ENCODE data around the gene PTPMT1.
"Not testable (repeated sequence)": the region's sequence is repeated elsewhere in the genome, so short reads cannot be mapped to it uniquely, and the experiment has no call there.

Gene PTPMT1

DNA sequence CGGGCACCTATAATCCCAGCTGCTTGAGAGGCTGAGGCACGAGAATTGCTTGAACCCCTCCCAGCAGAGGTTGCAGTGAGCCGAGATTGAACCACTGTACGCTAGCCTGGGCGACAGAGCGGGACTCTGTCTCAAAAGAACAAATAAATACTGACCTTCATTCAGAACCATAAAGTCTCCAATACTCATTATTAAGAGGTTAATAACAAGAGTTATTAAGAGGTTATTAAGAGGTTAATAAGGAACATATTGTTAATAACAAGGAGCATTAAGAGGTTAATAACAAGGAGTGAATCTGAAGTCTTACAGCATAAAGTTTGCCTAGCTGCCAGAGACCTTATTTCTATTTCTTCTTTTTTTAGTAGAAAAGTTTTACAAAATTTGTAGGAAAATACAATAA lies 20.1 kb upstream of the PTPMT1 start:
- no peak overlapping the region for H3K4me3 ChIP-seq (ENCODE audit: low read depth, low read length)
- DNase-seq, result no peak
- H3K4me1 ChIP-seq, result no peaks in the 10 kb centered on the region
- TF ChIP-seq, protein P1, sequence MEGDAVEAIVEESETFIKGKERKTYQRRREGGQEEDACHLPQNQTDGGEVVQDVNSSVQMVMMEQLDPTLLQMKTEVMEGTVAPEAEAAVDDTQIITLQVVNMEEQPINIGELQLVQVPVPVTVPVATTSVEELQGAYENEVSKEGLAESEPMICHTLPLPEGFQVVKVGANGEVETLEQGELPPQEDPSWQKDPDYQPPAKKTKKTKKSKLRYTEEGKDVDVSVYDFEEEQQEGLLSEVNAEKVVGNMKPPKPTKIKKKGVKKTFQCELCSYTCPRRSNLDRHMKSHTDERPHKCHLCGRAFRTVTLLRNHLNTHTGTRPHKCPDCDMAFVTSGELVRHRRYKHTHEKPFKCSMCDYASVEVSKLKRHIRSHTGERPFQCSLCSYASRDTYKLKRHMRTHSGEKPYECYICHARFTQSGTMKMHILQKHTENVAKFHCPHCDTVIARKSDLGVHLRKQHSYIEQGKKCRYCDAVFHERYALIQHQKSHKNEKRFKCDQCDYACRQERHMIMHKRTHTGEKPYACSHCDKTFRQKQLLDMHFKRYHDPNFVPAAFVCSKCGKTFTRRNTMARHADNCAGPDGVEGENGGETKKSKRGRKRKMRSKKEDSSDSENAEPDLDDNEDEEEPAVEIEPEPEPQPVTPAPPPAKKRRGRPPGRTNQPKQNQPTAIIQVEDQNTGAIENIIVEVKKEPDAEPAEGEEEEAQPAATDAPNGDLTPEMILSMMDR (IDR thresholded peaks at IDR 0.05; ENCODE audit: low read depth, low read length), result no peak
- no peaks in the 10 kb centered on the region for H3K27me3 ChIP-seq
- H3K9me3 ChIP-seq, result no peaks in the 10 kb centered on the region
- no peaks in the 10 kb centered on the region for H3K36me3 ChIP-seq

DNA sequence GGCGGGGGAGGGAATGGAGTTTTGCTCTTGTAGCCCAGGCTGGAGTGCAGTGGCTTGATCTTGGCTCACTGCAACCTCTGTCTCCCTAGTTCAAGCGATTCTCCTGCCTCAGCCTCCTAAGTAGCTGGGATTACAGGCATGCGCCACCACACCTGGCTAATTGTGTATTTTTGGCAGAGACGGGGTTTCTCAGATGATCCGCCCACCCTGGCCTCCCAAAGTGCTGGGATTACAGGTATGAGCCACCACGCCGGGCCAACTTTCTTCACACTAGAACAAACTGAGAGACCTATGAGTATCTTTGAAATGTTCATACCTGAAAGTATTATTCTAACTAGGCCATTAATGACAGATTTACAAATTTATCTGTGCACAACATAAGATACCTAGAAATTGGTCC lies 19.1 kb upstream of the PTPMT1 start:
- DNase-seq; H3K36me3 ChIP-seq; H3K4me3 ChIP-seq (ENCODE audit: low read depth, low read length); H3K9me3 ChIP-seq; H3K4me1 ChIP-seq; H3K27me3 ChIP-seq: not testable (repeated sequence)

DNA sequence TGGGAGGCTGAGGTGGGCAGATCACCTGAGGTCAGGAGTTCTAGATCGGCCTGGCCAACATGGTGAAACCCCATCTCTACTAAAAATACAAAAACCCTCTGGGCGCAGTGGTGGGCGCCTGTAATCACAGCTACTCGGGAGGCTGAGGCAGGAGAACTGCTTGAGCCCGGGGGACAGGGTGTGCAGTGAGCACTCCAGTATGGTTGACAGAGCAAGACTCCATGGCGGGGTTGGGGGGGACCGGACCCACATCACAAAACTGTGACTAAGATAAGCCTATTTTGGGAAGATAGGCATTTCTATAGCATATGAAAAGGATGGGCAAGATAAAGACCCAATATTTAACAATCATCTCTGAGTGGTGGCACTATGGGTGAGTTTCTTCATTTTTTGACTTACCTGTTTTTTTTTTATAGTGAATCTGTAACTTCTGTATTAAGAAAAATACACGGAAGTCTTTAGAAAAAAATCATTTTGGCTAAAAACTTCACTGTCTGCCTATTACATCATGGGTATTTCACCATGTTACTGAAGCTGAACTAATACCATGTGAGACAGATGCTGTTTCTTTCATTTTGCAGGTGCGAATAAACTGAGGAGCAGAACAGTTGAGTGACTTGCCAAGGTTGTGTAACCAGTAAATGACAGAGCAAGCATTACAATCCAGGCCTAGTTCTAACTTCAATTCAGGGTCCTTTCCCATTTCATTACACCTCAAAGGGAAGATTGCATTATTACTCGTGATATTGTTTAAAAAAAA lies 14.9 kb upstream of the PTPMT1 start:
- H3K4me1 ChIP-seq, result no peaks in the 10 kb centered on the region; the same call in 1 of the 2 replicates
- no peaks in the 10 kb centered on the region for H3K9me3 ChIP-seq
- no peaks in the 10 kb centered on the region for H3K36me3 ChIP-seq
- no peaks in the 10 kb centered on the region for H3K27me3 ChIP-seq
- TF ChIP-seq, protein P1 (IDR thresholded peaks at IDR 0.05; ENCODE audit: low read depth, low read length), result no peak
- DNase-seq, result no peak
- H3K4me3 ChIP-seq (ENCODE audit: low read depth, low read length), result no peak overlapping the region

DNA sequence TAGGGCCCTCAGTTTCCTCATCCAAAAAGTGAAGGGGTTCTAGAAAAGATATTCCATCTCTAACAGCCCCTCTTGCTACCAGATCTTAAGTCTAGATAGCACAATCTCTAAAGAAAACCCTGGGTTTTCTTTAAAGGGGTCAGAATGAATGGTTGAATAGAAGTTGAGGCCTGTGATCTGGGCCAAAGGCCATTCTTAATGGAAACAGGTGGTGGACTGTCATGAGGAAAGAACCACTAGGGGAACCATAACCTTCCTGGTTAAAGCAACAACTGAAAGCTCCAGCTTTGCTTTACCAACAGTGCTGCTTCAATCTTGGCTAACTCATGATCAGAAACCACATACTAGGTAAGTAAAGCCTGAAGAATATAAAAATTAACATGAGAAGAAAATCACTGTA lies 14.3 kb upstream of the PTPMT1 start:
- Histone ChIP-seq H3K4me3 (ENCODE audit: low read depth, low read length) (peak overlapping the region; percentile 84), H3K27me3 (no peaks in the 10 kb centered on the region), H3K4me1 (no peaks in the 10 kb centered on the region; the same call in 1 of the 2 replicates), H3K9me3 (no peaks in the 10 kb centered on the region), H3K36me3 (no peaks in the 10 kb centered on the region)
- TF ChIP-seq, protein P1 (IDR thresholded peaks at IDR 0.05; ENCODE audit: low read depth, low read length), result peak; percentile 56
- DNase-seq, result no peak

DNA sequence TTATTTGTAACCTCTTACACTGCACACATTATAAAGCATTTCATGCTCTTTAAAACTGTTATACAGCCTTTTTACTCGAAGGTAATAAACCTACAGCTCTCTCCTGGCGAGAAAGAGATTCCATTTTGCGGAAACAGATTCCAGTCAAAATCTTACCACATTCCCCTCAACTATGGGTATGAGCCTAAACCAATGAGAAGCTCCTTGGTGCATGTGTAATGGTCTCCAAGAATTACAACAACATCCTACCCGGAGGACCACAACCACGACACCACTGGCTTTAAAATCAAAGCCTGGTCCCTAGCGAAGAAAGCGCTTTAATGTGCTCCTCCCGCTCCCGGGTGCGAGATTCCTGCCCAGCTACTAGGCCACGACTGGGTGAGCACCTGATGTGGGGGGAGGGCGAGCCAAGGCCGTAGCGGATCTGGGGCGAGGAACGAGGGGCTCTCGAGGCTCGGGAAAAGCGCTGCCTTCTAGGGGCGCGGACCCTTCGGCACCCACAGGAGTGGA lies 13.3 kb upstream of the PTPMT1 start:
- H3K4me1 ChIP-seq, result no peaks in the 10 kb centered on the region; the same call in 1 of the 2 replicates

DNA sequence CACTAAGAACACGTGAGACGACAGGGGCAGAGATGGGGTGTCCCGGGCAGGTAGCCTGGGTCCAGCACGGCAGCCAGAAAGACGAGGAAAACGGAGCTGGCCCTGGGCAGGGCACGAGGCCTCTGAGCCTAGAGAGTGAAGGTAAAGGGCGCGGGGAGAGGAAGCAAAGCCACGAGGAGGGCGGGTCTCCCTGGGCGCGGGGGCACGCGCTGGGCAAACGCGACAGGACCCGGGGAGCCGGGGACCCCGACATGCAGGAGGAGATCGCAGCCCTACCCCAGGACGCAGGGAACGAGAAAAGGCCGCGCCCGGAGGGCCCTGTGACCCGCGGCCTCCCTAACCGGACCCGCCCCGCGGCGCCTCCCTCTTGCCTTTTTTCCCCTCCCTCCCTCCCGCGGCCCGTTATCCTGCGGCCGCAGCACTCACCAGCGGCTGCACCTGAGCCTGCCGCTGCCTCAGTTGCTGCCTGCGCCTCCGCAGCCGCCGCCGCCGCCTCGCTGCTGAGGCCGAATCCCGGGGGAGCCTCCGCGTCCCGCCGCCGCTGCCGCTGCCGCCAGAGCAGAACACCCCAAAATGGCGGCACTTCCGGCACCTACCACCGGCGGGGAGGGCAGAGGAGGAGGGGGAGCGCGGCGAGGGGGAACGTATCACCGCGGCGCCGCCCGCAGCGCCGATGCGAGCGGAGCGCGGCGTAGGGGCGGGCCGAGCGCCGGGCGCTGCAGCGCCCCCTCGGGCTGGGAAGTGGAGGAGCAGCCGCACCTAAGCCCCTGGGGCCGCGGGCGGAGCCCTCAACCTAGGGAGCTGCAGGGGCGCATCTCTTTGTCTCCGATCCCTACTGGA lies 12.6 kb upstream of the PTPMT1 start, which contains the start of gene CELF1:
TSS of gene CELF1 (minus strand) at position 567 of the 840 bp plus-strand sequence. CDS start 53,609 bp downstream, outside the sequence.
- TF ChIP-seq, protein P1 (IDR thresholded peaks at IDR 0.05; ENCODE audit: low read depth, low read length), result peak; percentile 45
- Histone ChIP-seq H3K4me1 (no peaks in the 10 kb centered on the region; the same call in 1 of the 2 replicates), H3K27me3 (no peaks in the 10 kb centered on the region)

More for the DNA sequence above, 13.3 kb upstream of the PTPMT1 start:
- TF ChIP-seq, protein P1 (IDR thresholded peaks at IDR 0.05; ENCODE audit: low read depth, low read length), result no peak
- Histone ChIP-seq H3K9me3 (no peaks in the 10 kb centered on the region), H3K36me3 (no peaks in the 10 kb centered on the region), H3K27me3 (no peaks in the 10 kb centered on the region), H3K4me3 (ENCODE audit: low read depth, low read length) (peak overlapping the region; percentile 84)
- peak; percentile 18 for DNase-seq

More for the DNA sequence above, 12.6 kb upstream of the PTPMT1 start, which contains the start of gene CELF1:
- Histone ChIP-seq H3K4me3 (ENCODE audit: low read depth, low read length) (peak within 1 kb of the TSS; percentile 84), H3K36me3 (no peaks in the 10 kb centered on the region), H3K9me3 (no peaks in the 10 kb centered on the region)
- peak; percentile 88 for DNase-seq
